Frontal cortex (tissue), 4 donors: Measurements from ENCODE around the gene NSMF. TPM values are rescaled to one million over a fixed set of nuclear protein-coding genes. Genes with fewer than 3 reads are reported as not detected.

Source experiments
- DNase-seq, 2 donors: peaks; one replicate each; pipeline ENCODE4 v3.0.0; 2012; ENCODE audit warnings: low spot score in 2 of 2
- FAIRE-seq: peaks from 2 replicates; lab custom pipeline; 2012; peaks lifted over from hg19 to GRCh38; lab: Jason Lieb, UNC
- total RNA-seq: library from RNA; depleted of rRNA; stranded (reverse); fragments of >200 nt; gene quantifications from one replicate; pipeline ENCODE4 v1.2.3, GENCODE V29; 2014
- donor health status: control.
- donor health status: control.
- donor health status: control.

NSMF gene
- total RNA-seq, 1 donor from 2014 or later, result 33.0 TPM

DNA sequence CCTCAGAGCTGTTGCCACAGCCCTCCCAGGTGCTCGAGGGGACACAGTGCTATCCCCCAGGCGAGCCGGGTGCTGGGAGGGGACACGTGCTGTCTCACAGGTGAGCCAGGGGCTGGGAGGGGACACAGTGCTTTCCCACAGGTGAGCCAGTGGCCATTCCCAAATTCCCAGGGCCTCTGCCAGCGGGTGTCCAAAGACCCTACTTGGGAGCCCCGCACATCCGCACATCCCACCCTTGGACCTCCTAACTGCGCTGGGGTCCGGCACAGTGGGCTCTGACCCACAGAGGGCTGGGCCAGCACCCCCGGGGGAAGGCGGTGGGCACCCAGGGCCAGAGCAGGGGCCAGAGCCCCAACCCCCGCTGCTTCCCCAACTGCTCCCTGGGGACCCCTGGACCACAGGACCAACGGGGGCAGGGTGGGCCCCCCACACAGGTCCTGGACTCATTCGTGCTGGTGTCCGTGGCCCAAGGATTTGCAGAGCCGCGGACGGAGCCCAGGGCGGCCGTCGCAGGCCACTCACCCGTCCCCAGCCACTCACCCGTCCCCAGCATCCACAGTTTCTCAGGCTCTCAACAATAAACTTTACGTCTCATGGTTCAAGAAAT is 54.1 kb downstream of the NSMF start:
- FAIRE-seq (no peak), DNase-seq (no peak)

DNA sequence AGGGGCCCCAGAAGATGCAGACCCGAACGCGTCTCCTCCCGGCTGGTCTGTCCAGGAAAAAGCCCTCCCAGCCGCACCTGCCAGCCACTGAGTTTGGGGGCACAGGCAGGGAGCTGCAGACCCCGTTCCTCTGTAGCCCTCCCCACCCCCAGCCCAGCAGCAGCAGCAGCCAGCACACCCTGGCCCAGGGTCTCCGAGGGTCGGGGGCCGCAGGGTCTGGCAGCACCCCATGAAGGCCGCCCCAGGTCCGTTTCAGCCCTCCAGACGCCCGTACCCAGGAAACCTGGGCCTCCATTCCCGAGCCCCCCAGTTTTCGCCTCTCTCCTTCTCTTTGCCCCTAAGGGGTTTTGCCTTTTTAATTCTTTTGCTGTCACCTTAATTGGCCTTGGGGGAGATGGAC is 55.9 kb downstream of the NSMF start:
- DNase-seq, result no peak
- FAIRE-seq, result no peak

DNA sequence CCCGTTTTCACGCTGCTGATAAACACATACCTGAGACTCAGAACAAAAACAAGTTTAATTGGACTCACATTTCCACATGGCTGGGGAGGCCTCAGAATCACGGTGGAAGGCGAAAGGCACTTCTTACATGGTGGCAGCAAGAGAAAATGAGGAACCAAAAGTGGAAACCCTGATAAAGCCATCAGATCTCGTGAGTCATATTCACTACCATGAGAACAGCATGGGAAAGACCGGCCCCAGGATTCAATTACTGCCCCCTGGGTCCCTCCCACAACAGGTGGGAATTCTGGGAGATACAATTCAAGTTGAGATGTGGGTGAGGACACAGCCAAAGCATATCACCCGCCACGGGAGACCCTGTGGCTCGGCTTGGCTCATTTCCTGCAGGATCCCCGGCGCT is 56.4 kb downstream of the NSMF start:
- no peak for DNase-seq
- FAIRE-seq, result no peak

DNA sequence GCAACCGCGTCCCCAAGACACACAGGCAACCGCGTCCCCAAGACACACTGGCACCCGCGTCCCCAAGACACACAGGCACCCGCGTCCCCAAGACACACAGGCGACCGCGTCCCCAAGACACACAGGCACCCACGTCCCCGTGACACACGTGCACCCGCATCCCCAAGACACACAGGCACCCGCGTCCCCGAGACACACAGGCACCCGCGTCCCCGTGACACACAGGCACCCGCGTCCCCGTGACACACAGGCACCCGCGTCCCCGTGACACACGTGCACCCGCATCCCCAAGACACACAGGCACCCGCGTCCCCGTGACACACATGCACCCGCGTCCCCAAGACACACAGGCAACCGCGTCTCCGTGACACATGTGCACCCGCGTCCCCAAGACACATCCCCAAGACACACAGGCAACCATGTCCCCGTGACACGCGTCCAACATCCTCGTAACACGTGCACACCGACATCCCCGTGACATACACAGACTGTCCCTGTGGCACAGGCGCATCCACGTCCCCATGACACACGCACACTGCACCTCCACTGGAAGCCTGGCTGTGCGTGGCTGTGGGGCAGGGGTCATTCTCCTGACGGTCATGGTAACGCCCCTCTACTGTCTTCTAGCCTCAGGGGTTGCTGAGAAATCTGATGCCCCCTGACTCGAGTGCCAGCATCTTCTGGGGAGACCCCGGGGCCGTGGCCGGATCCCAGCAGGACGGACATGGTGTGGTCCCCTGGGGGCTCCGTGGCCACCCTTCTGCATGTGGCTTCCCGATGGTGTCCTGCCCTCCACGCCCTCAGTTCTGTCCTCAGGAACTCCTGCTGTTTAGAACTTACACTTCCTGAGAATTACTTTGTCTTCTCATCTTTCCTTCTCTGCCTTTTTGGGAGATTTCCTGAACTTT is 60.3 kb downstream of the NSMF start:
- FAIRE-seq (no peak), DNase-seq (no peak)

DNA sequence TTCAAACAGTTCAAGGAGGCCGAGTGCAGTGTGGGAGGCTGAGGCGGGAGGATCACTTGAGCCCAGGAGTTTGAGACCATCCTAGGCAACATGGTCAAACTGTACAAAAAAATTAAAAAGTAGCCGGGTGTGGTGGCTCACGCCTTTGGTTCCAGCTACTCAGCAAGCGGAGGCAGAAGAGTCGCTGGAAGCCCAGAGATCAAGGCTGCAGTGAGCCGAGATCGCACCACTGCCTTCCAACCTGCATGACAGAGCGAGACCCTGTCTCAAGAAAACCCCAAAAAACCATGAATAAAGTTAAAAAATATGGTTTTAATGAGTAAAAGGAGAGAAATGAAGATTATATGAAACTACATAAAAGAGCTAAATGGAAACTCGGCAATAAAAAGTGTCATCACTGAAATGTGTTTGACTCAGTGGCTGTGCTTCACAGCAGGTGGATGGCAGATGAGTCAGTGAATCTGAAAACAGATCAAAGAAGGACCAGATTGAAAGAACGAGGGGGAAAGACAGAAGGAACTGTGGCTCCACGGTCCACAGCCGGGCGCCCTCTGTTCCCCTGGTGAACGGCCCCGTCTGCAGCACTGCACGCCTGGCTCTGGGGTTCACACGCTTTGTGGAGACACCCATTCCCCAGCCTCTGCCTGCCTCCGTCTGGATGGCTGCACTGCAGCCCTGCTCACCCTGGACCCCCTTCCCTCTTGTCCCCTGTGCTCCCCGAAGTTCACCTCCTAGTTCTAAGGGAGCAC is 61.3 kb downstream of the NSMF start:
- no peak for DNase-seq
- no peak for FAIRE-seq

Other genes with a start within 250 kb of the NSMF start
- 0.82 TPM for gene RNF208, start 237.1 kb downstream of the NSMF start, total RNA-seq
- gene CYSRT1, start 234.2 kb downstream of the NSMF start, total RNA-seq, result under 0.01 TPM
- gene RNF224, start 231.8 kb downstream of the NSMF start, total RNA-seq, result not detected
- gene SLC34A3, start 228.4 kb downstream of the NSMF start, total RNA-seq, result not detected
- gene TUBB4B, start 218.0 kb downstream of the NSMF start, total RNA-seq, result 92.5 TPM
- gene STPG3, start 208.0 kb downstream of the NSMF start, total RNA-seq, result not detected
- gene NELFB, start 204.0 kb downstream of the NSMF start, total RNA-seq, result 36.7 TPM
- 0.41 TPM for gene TOR4A, start 181.6 kb downstream of the NSMF start, total RNA-seq
- gene NRARP, start 157.1 kb downstream of the NSMF start, total RNA-seq, result 3.7 TPM
- gene EXD3, start 36.2 kb downstream of the NSMF start, total RNA-seq, result 12.6 TPM
- 1.2 TPM for gene NOXA1, start 35.9 kb downstream of the NSMF start, total RNA-seq
- gene ENTPD8, start 18.0 kb downstream of the NSMF start, total RNA-seq, result not detected
- 0.82 TPM for gene PNPLA7, start 91.1 kb upstream of the NSMF start, total RNA-seq
- 22.4 TPM for gene MRPL41, start 92.5 kb upstream of the NSMF start, total RNA-seq
- 21.6 TPM for gene DPH7, start 119.6 kb upstream of the NSMF start, total RNA-seq
- 19.6 TPM for gene ZMYND19, start 131.2 kb upstream of the NSMF start, total RNA-seq
- 13.0 TPM for gene ARRDC1, start 146.4 kb upstream of the NSMF start, total RNA-seq
- gene EHMT1, start 159.7 kb upstream of the NSMF start, total RNA-seq, result 71.7 TPM